ENCODE measurements around the gene ABCC8.
A peak's percentile ranks its signal among the peaks of the same experiment; 100 is the strongest.

Gene ABCC8

GRCh38 chr11:17403980-17404759 is 72.5 kb downstream of the ABCC8 start:
- DNase-seq (ENCODE audit: low read depth in 2 of 2) = no peak

- DNase-seq (ENCODE audit: low read depth in 2 of 2) = no peak
Observed at GRCh38 chr11:17402486-17402885, 74.2 kb downstream of the ABCC8 start.

GRCh38 chr11:17401841-17402240 is 74.8 kb downstream of the ABCC8 start:
- DNase-seq (ENCODE audit: low read depth in 2 of 2) = no peak

- DNase-seq (ENCODE audit: low read depth in 2 of 2) = no peak
Observed at GRCh38 chr11:17401316-17401715, 75.3 kb downstream of the ABCC8 start.

GRCh38 chr11:17400048-17400775 is 76.4 kb downstream of the ABCC8 start:
- DNase-seq (ENCODE audit: low read depth in 2 of 2) = no peak

- no peak for DNase-seq (ENCODE audit: low read depth in 2 of 2)
Observed at GRCh38 chr11:17399236-17399635, 77.4 kb downstream of the ABCC8 start.

GRCh38 chr11:17397311-17398002 is 79.2 kb downstream of the ABCC8 start:
- DNase-seq (ENCODE audit: low read depth in 2 of 2) = no peak

- no peak for DNase-seq (ENCODE audit: low read depth in 2 of 2)
Observed at GRCh38 chr11:17396598-17397310, 79.9 kb downstream of the ABCC8 start.

- DNase-seq (ENCODE audit: low read depth in 2 of 2) = no peak
Observed at GRCh38 chr11:17395978-17396377, 80.7 kb downstream of the ABCC8 start.

- no peak for DNase-seq (ENCODE audit: low read depth in 2 of 2)
Observed at GRCh38 chr11:17395554-17395961, 81.1 kb downstream of the ABCC8 start.

- no peak for DNase-seq (ENCODE audit: low read depth in 2 of 2)
Observed at GRCh38 chr11:17394743-17395390, 81.8 kb downstream of the ABCC8 start.

- no peak for DNase-seq (ENCODE audit: low read depth in 2 of 2)
Observed at GRCh38 chr11:17393472-17393871, 83.2 kb downstream of the ABCC8 start.

GRCh38 chr11:17392872-17393271 is 83.8 kb downstream of the ABCC8 start:
- DNase-seq (ENCODE audit: low read depth in 2 of 2) = no peak

GRCh38 chr11:17391493-17392355 is 84.9 kb downstream of the ABCC8 start:
- no peak for DNase-seq (ENCODE audit: low read depth in 2 of 2)

GRCh38 chr11:17389957-17390649 is 86.5 kb downstream of the ABCC8 start:
- DNase-seq (ENCODE audit: low read depth in 2 of 2) = no peak

- peak; percentile 44 to 67 for DNase-seq (ENCODE audit: low read depth in 2 of 2)
Observed at GRCh38 chr11:17389211-17389956, 87.3 kb downstream of the ABCC8 start.

GRCh38 chr11:17388609-17389210 is 87.9 kb downstream of the ABCC8 start, which contains the start of gene KCNJ11:
TSS of gene KCNJ11 (minus strand) at chr11:17388659. CDS start at chr11:17388091, 568 bp downstream.
- no peak for DNase-seq (ENCODE audit: low read depth in 2 of 2)

GRCh38 chr11:17387811-17388210 is 88.8 kb downstream of the ABCC8 start:
- no peak for DNase-seq (ENCODE audit: low read depth in 2 of 2)

- DNase-seq (ENCODE audit: low read depth in 2 of 2) = no peak
Observed at GRCh38 chr11:17387254-17387653, 89.4 kb downstream of the ABCC8 start.

Measured in stimulated activated CD4-positive, alpha-beta T cell treated with anti-CD3 and anti-CD28 coated beads, Interleukin-15, amount 100 ng/mL, for 48 hours (primary cell).